ENCODE measurements around the gene CNTLN. TPM values are rescaled to one million over a fixed set of nuclear protein-coding genes. Genes with fewer than 3 reads are reported as not detected.
"Not testable (repeated sequence)": the region's sequence is repeated elsewhere in the genome, so short reads cannot be mapped to it uniquely, and the experiment has no call there.

The CNTLN gene
- total and polyA plus RNA-seq, 8 donors, result 0.58 to 28.5 (median 3.3) TPM

DNA sequence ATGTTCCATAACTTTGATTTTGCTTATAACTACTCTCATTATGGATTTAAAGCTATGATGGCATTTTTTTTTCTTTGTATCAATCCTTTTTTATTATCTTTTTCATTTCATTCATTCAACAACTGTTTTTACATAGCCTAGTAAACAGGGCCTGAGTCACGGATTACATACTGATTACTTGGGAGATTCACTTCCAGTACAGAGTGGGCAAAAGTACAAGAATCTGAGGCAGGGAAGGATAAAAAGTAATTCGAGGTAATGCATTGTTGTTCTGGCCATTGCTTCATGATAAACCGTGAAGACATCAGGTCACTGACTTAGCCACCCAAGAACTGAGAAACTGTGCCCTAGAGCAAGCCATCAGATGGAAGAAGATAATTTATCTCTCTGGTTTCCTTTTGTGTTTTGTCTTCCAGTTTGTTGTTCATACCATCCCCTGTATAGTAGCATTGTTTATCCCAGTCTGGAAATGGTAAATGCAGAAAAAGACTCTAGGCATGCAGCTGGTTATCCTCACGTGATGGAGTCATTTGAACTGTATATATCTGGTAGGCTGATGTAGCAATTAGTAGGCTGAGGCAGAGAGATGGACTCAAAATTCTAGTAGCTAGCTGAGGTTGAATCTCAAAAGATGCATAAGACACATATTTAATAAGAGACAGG lies 145.6 kb downstream of the CNTLN start:
- peaks cover 0 to 18% (median 2%) of the 10 kb centered on the region in 4 donors for H3K9me3 ChIP-seq
- TF ChIP-seq POLR2AphosphoS5 (IDR thresholded peaks at IDR 0.05), result no peak
- no peak for TF ChIP-seq POLR2A (IDR thresholded peaks at IDR 0.05)
- TF ChIP-seq CTCF (IDR thresholded peaks at IDR 0.05), result no peak
- TF ChIP-seq EP300 (IDR thresholded peaks at IDR 0.05), result no peak
- no peak for DNase-seq
- H3K36me3 ChIP-seq, result peaks cover 0 to 25% (median 7%) of the 10 kb centered on the region in 4 donors
- 72 to 81% (median 80%) methylated on average over 4 of the region's 4 CpGs for WGBS, 5 donors
- intact Hi-C loops (cut with DNase I; ENCODE audit: low total_unique reads), result no loop called here
- H3K4me1 ChIP-seq, result no peaks in the 10 kb centered on the region
- H3K4me3 ChIP-seq, result no peak overlapping the region
- no peaks in the 10 kb centered on the region for H3K27me3 ChIP-seq
- no peak overlapping the region for H3K27ac ChIP-seq

GRCh38 chr9:17290673-17291072 lies 155.8 kb downstream of the CNTLN start:
- H3K36me3 ChIP-seq; H3K4me3 ChIP-seq; intact Hi-C loops (cut with DNase I; ENCODE audit: low total_unique reads); H3K27ac ChIP-seq; H3K4me1 ChIP-seq; DNase-seq; H3K27me3 ChIP-seq; H3K9me3 ChIP-seq: not testable (repeated sequence)
- WGBS, 5 donors, result 94 to 100% (median 98%) methylated on average over 2 to 17 of the region's 22 CpGs

- no peaks in the 10 kb centered on the region for H3K9me3 ChIP-seq
- no peak overlapping the region for H3K27ac ChIP-seq
- H3K36me3 ChIP-seq, result peaks cover 0 to 8% (median 6%) of the 10 kb centered on the region in 4 donors
- intact Hi-C loops (cut with DNase I; ENCODE audit: low total_unique reads), result no loop called here
- no peak for TF ChIP-seq CTCF (IDR thresholded peaks at IDR 0.05)
- TF ChIP-seq POLR2A (IDR thresholded peaks at IDR 0.05), result no peak
- TF ChIP-seq POLR2AphosphoS5 (IDR thresholded peaks at IDR 0.05), result no peak
- TF ChIP-seq EP300 (IDR thresholded peaks at IDR 0.05), result no peak
- no peak for DNase-seq
- no peak overlapping the region for H3K4me3 ChIP-seq
- H3K4me1 ChIP-seq, result no peaks in the 10 kb centered on the region
- no peaks in the 10 kb centered on the region for H3K27me3 ChIP-seq
- WGBS, 5 donors, result 90 to 99% (median 93%) methylated on average over 2 of the region's 2 CpGs
These were observed 156.9 kb downstream of the CNTLN start for GRCh38 chr9:17291766-17292165.

GRCh38 chr9:17293685-17294084 lies 158.8 kb downstream of the CNTLN start:
- no peak overlapping the region for H3K27ac ChIP-seq
- no peaks in the 10 kb centered on the region for H3K9me3 ChIP-seq
- no peaks in the 10 kb centered on the region for H3K27me3 ChIP-seq
- 94 to 98% (median 97%) methylated on average over 11 to 12 of the region's 12 CpGs for WGBS, 5 donors
- no peak for DNase-seq
- H3K36me3 ChIP-seq, result peaks cover 0 to 10% (median 6%) of the 10 kb centered on the region in 4 donors
- TF ChIP-seq POLR2A (IDR thresholded peaks at IDR 0.05), result no peak
- no peak for TF ChIP-seq POLR2AphosphoS5 (IDR thresholded peaks at IDR 0.05)
- no peak for TF ChIP-seq CTCF (IDR thresholded peaks at IDR 0.05)
- no peak for TF ChIP-seq EP300 (IDR thresholded peaks at IDR 0.05)
- H3K4me1 ChIP-seq, result no peaks in the 10 kb centered on the region
- intact Hi-C loops (cut with DNase I; ENCODE audit: low total_unique reads), result no loop called here
- H3K4me3 ChIP-seq, result no peak overlapping the region
